NCI-H1092 treated with DMSO at 0.1 percent for 48 hours (cell line): ENCODE measurements around the gene UGCG.

Experiments used
- DNase-seq: peaks from one replicate; lab custom pipeline; 2025; lab: John Stamatoyannopoulos, UW

Gene UGCG

GRCh38 chr9:111984086-111984802 lies 87.6 kb downstream of the UGCG start:
- no peak for DNase-seq
